ENCODE data around the gene DBH.

Gene DBH

DNA sequence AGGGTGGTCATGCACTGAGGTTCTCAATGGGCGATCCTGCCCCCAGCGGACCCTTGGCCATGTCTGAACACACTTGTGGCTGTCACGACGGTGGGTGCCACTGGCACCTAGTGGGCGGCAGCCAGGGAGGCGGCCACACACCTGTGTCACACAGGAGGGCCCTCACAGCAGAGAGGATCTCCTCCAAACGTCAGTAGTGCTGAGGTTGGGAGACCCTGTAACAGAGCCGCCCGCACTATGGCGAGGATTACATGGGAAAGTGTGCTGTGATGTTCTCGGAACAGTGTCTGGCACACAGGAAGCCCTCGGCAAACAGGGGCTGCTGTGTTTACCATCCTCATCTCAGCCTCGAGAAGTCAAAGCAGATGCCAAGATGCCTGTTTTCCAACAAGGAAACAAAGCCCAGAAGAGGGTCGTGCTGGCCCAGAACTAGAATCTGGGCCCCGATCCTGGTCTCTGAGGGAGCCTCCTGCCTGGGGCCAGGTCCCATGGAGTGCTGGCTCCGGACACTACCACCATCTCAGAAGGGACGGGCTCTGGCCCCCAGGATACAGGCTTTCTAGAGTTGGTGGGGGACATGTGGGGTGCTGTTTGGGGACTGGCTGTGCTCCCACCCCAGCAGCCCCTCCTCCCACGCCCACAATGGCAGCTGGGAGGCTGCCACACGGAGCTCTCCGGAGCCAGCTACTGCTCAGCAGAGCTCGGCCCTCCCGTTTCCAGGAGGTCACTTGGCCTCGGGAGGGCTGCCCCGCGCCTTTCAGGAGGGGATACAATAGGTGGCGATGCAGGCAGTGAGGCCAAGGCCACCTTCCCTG is 48.2 kb downstream of the DBH start:
- no peak for DNase-seq (ENCODE audit: low spot score)

DNA sequence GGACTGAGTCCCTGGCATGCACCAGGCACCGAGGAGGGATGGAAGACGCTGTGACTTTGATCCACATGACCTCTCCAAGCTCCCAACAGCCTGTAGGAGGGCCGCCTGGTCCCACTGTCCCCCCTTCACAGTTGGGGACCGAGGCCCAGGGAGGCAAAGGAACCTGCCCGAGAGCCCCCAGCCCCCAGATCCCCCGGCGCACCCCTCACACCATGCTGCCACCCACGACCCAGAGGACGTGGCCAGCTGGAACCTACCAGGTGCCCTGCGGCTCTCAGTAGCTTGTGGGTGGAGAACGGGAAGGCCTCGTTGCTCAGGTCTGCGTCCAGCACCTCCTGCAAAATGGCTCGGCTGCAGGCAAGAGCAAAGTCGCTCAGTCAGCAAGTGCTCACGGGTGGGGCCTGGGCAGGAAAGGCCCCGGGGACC is 48.8 kb downstream of the DBH start:
- no peak for DNase-seq (ENCODE audit: low spot score)

DNA sequence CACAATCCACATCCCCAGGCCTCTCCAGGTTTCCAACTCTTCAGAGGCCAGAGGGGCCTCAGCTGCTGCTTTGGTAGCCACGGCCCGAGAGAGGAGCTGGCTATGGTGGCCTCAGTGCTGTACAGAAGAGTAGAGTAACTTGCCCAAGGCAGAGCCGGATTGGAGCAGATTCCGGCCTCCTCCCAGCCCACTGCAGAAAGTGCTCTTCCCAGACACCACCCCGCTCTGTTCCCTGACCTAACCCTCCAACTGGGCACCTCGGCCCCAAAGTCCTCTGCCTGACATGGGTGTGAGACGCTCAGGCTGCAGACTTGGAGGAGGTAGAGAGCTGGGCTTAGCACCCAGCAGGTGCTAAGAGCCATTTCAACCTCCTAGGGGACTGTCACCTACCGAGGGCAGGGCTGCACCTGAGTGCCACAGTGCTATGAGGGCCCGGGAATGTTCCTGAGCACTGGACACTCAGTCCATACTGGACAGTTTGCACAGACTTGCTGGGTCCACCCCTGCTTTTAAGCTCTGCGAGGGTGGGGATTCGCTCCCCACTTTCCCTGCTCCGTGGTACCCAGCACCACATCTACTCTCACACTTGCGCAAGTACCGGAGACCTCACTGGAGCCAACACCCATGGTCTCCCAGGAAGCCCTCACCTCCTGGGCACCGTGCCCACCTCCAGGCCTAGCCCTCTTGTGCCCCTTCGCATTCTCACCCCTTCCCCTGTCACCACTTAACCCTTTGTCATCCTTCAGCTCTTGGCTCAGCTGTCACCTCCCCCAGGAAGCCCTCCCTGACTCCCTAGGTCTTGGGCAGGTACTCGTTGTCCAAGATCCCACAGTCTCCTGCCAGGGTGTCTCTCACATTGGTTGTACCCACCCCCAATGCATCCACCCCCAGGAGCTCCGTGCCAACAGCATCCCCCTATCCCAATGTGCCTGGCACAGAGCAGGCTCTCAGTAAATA is 49.8 kb downstream of the DBH start:
- DNase-seq (ENCODE audit: low spot score): no peak

DNA sequence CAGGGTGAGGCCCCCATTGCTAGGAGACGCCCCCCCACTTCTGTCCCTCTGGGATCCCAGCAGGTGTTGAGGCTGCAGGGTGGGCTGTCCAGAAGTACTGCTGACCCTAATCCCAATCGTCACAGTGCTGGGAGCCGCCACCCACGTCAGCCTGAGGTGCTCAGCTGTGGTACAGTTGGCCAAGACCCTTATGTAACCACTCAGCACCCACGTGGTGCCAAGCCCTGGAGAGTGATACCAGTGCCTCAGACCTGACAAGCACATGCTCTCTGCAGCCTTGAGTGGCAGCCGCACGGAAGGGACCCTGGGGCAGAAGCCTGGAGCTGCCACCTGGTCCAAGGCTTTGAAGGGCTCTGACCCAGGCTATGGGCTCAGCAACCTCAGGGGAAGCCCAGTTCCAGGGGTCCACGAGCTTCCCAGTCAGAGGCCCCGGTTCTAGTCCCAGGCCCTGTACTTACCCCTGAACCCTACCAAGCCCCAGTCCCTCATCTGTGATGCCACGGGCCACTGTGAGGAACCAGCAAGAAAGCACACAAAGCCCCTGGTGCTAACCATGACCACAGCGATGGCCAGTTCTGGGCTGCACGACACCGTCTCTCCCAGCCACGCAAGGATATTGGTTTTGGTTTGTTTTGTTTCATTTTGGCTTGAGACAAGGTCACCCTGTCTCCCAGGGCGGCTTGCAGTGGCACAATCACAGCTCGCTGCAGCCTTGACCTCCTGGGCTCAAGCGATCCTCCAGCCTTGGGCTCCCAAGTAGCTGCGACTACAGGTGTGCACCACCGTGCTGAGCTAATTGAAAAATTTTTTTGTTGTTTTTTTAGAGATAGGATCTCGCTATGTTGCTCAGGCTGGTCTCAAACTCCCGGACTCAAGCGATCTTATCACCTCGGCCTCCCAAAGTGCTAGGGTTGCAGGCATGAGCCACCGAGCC is 50.7 kb downstream of the DBH start:
- DNase-seq (ENCODE audit: low spot score): no peak

DNA sequence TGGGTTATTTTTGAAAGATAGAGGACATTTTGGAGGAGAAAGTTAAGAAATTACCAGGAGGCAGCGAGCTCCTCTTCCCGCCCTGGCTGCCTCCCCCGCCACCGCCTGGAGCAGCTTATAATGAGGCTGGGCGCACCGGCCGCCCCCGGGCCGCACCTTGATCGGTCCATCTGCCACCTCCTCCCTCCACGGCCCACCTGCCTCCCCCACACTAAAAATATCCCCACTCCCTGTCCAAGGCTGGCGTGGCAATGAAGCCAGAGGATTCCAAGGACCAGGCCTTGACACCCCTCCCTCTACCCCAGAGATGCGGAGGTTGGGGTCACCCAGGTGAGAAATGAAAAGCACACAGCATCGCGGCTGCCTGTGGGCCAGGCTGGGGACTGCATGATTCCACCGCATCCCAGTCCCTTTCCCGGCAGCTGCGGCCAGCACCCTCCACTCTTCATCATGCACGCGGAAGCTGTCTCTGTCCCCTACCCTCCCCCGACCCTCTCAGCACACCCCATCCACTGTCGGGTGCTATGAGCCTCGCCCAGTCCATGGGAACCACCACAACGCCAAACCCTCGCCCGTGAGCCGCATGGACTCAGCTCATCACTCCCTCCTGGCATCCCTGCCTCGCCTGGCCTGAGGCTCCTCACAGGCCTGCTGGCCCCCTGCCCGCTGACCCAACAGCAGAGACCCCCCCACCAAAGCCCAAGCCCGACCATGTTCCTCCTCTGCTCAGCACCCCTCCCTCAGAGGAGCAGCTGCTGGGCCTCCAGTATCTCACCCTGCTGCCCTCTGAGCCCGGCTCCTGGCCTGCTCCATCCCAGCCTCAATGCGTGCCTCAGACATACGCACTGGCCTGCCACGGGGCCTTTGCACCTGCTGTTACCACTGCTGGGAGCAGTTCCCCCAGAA is 51.9 kb downstream of the DBH start:
- no peak for DNase-seq (ENCODE audit: low spot score)

DNA sequence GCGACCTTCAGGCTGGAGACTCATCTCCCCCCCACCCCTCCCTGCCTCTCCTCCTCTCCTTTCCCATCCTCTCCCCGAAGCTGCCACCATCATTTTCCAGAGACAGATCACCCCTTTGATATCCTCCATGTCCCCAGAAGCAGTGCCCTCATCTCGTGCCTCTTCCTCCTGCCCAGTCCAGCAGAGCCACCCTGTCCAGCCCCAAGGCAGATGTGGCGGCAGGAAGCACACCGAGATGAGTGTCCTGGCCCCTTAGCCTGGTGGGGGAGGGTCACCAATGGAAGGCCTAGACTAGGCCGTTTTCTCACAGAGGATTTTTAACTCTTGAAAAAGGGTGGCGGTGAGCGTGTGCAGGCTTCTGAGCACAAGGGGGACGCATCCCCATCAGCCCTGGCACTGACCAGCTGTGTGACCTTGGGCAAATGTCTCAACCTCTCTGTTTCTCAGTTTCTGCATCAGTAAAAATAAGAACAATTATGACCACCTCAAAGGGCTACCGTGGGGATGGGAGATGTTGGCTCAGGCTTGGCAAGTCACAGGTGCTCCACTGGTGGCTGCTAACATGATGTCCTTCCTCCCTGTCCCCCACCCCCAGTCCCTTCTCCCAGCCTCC is 53.1 kb downstream of the DBH start:
- no peak for DNase-seq (ENCODE audit: low spot score)

DNA sequence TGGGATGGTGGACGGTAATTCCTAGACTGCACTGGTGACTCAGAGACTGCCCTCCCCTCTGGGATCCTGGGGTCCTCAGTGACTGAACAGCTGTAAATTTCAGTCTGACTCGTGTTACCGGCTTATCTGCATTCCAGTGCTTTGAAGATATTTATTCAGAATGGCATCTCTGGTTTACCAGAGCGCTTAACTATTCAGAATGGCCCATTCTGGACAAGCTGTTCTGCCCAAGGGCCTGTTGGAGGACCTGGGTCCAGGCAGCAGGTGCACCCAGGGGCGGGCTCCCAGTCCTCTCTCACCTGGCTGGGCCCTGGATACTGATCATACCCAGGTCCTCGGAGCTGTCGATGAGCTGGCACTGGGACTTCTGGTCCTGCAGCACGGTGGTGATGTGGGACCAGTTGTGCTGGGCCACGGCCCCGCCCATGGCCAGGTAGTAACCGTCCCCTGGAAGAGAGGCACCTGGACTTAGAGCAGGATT is 54.0 kb downstream of the DBH start:
- no peak for DNase-seq (ENCODE audit: low spot score)

DNA sequence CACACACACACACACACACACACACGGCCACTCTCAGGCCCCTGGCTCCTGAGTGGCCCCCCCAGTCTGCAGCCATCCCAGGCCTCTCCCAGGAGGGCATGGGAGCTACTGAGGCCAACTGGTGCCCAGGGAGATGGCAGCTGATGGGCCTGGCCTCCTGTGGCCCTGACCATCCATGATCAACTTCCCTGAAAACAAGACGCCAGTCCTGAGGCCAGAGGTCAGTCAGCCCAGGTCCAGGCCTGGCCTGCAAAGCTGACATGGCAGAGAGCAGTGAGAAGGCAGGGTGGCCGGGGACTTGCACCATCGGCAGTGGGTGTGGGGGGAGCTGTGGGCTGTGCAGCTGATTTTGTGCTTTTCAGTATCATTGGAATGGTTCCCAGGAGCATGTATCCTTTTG is 55.0 kb downstream of the DBH start:
- DNase-seq (ENCODE audit: low spot score): no peak

DNA sequence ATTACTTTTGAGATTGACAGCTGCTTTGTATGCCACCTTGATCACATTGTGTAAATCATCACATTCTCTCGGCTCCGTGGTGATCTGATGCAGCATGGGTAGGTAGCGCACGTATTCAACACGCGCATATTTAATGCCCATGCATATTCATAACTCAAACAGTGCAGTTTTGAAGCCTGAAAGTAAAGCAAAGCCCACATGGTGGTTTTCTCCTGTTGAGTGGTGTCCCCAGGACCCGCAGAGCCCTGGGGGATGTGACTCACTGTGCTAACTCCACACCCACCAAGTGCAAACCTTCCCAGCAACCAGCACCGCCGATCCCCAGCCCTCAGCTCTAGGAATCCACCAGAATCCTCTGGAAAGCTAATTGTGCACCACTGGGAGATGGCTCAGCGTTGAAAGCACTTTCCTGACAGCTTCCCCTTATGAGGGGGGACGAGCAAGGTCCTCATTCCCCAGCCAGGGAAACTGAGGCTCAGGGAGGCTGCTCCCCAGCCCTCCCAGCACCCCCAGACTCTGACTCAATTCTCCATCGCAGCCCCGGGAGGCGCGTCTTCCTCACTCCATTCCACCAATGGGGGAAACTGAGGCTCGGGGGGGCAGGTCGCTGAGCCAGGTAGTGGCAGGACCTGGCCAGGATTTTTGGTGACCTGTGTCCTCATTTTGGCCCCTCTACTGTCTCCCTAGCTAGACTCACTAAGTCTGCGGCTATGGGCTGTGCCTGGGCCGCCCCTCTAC is 55.6 kb downstream of the DBH start:
- DNase-seq (ENCODE audit: low spot score): no peak

DNA sequence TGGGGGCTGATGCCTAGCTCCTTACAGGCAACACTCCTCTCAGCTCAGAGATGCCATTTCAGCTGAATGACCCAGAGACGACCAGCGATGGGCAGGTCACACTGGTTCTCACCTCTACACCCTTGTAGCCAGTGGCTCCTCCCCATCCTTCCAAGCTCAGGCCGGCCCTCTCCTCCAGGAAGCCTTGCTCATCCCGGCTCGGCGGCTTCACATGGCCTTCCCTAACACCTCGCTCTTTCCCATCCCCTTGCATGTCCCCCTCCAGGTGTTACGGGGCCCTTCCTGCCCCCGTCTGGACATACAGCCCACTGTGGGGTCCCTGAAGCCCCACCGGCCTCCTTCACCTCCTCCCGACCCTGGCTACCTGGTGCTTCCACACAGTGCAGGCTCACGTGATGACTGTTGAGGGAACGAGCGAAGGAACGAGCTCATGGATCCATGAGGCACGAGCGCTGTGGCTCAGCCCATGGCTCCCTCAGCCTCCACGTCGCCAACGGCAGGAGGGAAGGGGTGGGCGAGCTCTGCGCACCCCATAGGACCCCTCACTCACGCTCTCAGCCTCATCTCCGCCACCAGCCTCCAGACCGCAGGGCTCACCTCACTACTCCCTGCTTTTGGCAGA is 56.3 kb downstream of the DBH start:
- DNase-seq (ENCODE audit: low spot score): no peak

DNA sequence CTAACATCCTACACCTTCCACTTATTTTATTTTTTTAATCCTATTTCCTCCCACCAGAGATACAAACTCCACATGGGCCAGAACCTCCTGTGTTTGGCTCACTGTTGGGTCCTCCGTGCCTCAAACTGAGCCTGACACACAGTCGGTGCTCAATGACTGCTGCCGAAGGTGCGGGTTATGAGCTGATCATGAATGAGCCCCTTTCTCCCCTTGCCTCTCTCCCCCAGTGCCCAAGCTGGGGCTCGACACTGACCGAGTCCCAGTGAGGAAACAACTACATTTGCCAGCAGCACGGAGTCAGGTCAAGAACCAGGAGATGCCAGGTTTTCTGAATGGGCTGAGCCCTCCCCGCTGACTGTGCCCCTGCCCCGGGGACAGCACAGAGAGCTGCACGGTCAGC is 57.0 kb downstream of the DBH start:
- no peak for DNase-seq (ENCODE audit: low spot score)

DNA sequence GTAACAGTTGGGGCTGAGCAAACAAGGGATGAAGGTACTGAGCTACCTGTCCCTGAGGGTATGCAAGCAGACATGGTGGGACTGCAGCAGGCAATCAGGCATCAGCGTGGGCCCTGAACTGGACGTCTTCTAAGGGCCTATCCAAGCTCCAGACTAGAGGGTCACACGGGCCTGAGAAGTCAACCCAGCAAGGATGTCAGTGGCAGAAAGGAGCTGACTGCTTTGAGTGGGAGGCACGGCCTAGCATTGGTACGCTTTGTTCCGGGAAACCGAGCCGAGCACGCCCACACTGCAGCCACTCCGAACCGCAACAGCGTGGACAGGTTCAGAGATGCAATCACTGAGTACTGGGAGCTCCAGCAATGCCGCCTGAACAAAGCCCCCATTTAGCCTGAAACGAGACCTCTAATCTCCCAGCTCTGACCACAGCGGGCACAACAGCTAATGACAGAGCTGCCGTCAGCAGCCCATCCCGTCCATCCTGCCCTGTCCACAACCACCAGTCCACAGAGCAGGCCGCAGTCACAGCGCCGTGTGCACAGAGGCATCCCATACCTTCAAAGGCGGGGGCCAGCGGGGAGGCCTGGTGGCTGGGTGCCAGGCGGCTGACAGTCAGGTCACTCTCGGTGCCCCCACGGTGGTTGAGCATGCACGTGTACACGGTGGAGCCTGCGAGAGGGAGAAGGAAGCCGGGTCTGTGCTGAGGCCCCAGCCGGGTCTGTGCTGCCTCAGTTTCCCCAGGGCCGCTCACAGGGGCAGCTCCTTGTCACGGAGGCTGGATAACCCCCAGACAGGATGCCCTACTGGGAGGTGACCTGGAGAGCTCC is 57.8 kb downstream of the DBH start:
- no peak for DNase-seq (ENCODE audit: low spot score)

DNA sequence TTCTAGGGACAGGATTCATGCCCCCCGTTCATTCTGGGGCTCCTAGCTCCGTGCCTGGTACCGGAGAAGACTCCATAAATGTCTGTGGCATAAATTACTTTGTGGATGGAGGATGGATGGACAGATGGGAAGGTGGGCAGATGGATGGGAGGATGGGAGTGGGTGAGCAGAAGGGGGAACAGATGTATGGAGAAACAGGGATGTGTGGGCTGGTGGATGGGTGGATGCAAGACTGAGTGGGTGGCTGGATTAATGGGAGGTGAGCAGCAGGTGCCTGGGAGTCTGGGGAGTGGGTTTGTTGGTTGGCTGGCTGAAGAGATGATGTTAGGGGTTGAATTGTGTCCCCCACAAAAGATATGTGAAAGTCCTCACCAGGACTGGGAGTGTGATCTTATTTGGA is 58.5 kb downstream of the DBH start:
- DNase-seq (ENCODE audit: low spot score): no peak

DNA sequence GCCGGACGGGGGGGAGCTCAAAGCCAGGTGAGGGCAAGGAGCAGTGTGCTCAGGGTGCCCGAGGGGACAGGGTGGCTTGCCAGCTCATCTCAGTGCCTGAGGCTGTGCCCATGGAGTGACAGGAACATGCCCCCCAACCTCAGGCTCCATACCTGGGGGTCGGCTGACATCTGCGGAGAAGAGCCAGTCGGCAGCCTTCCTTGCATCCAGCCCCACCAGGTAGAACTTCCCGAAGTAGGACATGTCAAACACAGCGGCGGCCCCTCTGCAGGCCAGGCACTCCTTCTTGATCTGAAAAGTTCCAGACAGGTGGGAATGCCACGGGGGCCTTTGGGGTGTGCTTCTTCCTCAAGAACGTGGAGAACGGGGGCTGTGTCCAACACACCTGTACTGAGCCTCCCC is 59.9 kb downstream of the DBH start:
- DNase-seq (ENCODE audit: low spot score): no peak

DNA sequence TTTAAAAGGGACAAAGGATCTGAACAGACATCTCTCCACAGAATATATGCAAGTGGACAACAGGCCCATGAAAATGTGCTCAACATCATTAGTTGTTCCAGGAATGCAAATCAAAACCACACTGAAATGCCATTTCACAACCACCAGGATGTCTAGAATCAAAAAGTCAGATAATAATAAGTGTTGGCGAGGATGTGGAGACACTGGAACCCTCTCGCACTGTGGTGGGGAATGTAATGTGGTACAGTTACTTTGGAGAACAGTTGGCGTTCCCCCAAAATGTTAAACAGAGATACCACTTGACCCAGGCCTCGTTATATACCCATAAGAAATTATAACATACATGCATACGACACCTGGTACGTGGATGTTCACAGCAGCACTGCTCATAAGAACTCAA is 63.4 kb downstream of the DBH start:
- DNase-seq (ENCODE audit: low spot score): no peak

DNA sequence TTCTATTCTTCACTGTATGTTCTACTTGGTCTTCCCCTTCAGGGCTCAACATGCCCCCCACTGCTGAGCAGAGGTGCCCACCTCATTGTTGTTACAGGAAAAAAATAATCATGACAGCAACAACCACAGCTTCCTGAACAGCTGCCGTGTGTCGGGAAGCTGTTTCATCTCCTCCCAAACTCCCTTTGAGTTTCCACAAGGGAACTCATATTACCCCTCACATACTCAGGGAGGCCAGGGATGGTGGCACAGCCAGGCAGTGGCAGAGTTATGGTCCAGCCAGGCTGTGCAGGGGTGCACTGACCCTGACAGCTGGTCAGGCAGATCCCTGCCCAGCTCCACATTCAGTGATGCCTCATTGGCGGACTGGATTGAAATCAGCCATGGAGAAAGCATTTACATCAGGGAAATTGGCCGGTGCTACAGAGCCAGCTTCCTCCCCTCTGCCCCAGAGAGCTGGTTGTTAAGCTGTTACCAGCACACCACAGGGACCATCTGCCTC is 64.7 kb downstream of the DBH start:
- no peak for DNase-seq (ENCODE audit: low spot score)

DNA sequence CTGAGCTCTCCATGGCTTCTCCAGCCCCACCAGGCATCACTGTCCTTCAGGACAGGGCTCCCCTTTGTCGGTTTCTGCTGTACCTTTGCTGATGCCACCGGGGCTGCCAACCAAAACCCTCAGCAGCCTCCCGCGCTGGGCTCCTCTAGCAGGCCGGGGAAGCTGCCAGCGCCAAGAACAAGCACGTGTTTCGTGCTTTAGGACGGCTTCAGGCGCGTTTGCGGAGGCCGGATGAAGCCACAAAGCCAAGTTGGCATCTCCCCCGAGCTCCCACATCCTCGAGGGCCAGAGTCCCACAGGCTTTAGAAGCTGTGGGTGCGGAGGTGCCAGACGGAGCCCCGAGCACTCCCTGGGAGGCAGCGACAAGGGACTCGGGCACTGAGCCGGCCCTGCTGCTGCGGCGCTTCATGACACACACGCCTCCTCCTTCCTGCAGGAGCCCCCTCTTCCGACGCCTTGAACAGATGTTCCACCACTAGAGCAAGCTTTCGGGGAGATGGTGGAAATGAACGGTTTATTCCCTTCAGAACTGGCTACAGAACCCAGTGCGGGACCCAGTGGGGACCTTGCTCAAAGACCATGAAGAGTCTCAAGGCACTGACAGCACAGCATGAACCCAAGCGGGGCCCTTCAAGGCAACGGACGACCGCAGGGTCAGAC is 65.3 kb downstream of the DBH start:
- no peak for DNase-seq (ENCODE audit: low spot score)

All from COLO829 (cell line).